ENCODE measurements around the gene ZNRF3.
"Not testable (repeated sequence)": the region's sequence is repeated elsewhere in the genome, so short reads cannot be mapped to it uniquely, and the experiment has no call there.

Gene ZNRF3

GRCh38 chr22:29039148-29039547 lies 155.8 kb downstream of the ZNRF3 start:
- no peak overlapping the region for H3K4me3 ChIP-seq (ENCODE audit: low read depth, low read length)
- TF ChIP-seq CTCF (IDR thresholded peaks at IDR 0.05; ENCODE audit: low read depth, low read length) = no peak

GRCh38 chr22:29039684-29040083 lies 156.3 kb downstream of the ZNRF3 start:
- not testable (repeated sequence) for H3K4me3 ChIP-seq (ENCODE audit: low read depth, low read length)

GRCh38 chr22:29040385-29041275 lies 157.3 kb downstream of the ZNRF3 start:
- peak; percentile 90 for TF ChIP-seq CTCF (IDR thresholded peaks at IDR 0.05; ENCODE audit: low read depth, low read length)
- no peak overlapping the region for H3K4me3 ChIP-seq (ENCODE audit: low read depth, low read length)

GRCh38 chr22:29041408-29041807 lies 158.0 kb downstream of the ZNRF3 start:
- no peak overlapping the region for H3K4me3 ChIP-seq (ENCODE audit: low read depth, low read length)
- no peak for TF ChIP-seq CTCF (IDR thresholded peaks at IDR 0.05; ENCODE audit: low read depth, low read length)

- H3K4me3 ChIP-seq (ENCODE audit: low read depth, low read length) = peak overlapping the region; percentile 19; the same call in 1 of the 2 replicates
Observed at GRCh38 chr22:29043906-29044575, 160.7 kb downstream of the ZNRF3 start.

GRCh38 chr22:29044657-29045176 lies 161.3 kb downstream of the ZNRF3 start:
- no peak for TF ChIP-seq CTCF (IDR thresholded peaks at IDR 0.05; ENCODE audit: low read depth, low read length)

More at GRCh38 chr22:29043906-29044575, 160.7 kb downstream of the ZNRF3 start:
- no peak for TF ChIP-seq CTCF (IDR thresholded peaks at IDR 0.05; ENCODE audit: low read depth, low read length)

GRCh38 chr22:29048822-29049654 lies 165.7 kb downstream of the ZNRF3 start:
- TF ChIP-seq CTCF (IDR thresholded peaks at IDR 0.05; ENCODE audit: low read depth, low read length) = no peak
- H3K4me3 ChIP-seq (ENCODE audit: low read depth, low read length) = no peak overlapping the region

More at GRCh38 chr22:29044657-29045176, 161.3 kb downstream of the ZNRF3 start:
- H3K4me3 ChIP-seq (ENCODE audit: low read depth, low read length) = peak overlapping the region; percentile 19; the same call in 1 of the 2 replicates
